Measurements from ENCODE around the gene FOXN3.

- no peak for TF ChIP-seq POLR2A (IDR thresholded peaks at IDR 0.05)
- TF ChIP-seq, protein P1, sequence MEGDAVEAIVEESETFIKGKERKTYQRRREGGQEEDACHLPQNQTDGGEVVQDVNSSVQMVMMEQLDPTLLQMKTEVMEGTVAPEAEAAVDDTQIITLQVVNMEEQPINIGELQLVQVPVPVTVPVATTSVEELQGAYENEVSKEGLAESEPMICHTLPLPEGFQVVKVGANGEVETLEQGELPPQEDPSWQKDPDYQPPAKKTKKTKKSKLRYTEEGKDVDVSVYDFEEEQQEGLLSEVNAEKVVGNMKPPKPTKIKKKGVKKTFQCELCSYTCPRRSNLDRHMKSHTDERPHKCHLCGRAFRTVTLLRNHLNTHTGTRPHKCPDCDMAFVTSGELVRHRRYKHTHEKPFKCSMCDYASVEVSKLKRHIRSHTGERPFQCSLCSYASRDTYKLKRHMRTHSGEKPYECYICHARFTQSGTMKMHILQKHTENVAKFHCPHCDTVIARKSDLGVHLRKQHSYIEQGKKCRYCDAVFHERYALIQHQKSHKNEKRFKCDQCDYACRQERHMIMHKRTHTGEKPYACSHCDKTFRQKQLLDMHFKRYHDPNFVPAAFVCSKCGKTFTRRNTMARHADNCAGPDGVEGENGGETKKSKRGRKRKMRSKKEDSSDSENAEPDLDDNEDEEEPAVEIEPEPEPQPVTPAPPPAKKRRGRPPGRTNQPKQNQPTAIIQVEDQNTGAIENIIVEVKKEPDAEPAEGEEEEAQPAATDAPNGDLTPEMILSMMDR (IDR thresholded peaks at IDR 0.05 in 4 of 5, conservative IDR thresholded peaks at IDR 0.05 in 1 of 5): no peak
Observed at GRCh38 chr14:89215531-89215930, 201.5 kb downstream of the FOXN3 start.

Measured in gastrocnemius medialis (tissue), 4 donors.